ENCODE data around the gene TSPEAR.

- TF ChIP-seq KDM1A (CRISPR knock-in tag; IDR thresholded peaks at IDR 0.05) (no peak), JUND (CRISPR knock-in tag; IDR thresholded peaks at IDR 0.05) (no peak), ZNF318 (CRISPR knock-in tag; IDR thresholded peaks at IDR 0.05) (no peak), ZNF607 (CRISPR knock-in tag; IDR thresholded peaks at IDR 0.05; ENCODE audit: borderline replicate concordance) (no peak), ZBTB20 (CRISPR knock-in tag; IDR thresholded peaks at IDR 0.05; ENCODE audit: borderline replicate concordance, low read depth) (no peak), ZNF572 (CRISPR knock-in tag; IDR thresholded peaks at IDR 0.05) (no peak), RFX5 (IDR thresholded peaks at IDR 0.05; ENCODE audit: low read depth, low read length) (no peak), EZH2 (conservative IDR thresholded peaks at IDR 0.05; ENCODE audit: low read depth, low read length) (no peak), ZNF251 (CRISPR knock-in tag; IDR thresholded peaks at IDR 0.05) (no peak), PITX1 (CRISPR knock-in tag; IDR thresholded peaks at IDR 0.05) (no peak), POLR2A (IDR thresholded peaks at IDR 0.05; ENCODE audit: insufficient read depth in 1 of 2, low read depth in 2 of 2, low read length in 2 of 2) (no peak)
- TF ChIP-seq, protein P1, sequence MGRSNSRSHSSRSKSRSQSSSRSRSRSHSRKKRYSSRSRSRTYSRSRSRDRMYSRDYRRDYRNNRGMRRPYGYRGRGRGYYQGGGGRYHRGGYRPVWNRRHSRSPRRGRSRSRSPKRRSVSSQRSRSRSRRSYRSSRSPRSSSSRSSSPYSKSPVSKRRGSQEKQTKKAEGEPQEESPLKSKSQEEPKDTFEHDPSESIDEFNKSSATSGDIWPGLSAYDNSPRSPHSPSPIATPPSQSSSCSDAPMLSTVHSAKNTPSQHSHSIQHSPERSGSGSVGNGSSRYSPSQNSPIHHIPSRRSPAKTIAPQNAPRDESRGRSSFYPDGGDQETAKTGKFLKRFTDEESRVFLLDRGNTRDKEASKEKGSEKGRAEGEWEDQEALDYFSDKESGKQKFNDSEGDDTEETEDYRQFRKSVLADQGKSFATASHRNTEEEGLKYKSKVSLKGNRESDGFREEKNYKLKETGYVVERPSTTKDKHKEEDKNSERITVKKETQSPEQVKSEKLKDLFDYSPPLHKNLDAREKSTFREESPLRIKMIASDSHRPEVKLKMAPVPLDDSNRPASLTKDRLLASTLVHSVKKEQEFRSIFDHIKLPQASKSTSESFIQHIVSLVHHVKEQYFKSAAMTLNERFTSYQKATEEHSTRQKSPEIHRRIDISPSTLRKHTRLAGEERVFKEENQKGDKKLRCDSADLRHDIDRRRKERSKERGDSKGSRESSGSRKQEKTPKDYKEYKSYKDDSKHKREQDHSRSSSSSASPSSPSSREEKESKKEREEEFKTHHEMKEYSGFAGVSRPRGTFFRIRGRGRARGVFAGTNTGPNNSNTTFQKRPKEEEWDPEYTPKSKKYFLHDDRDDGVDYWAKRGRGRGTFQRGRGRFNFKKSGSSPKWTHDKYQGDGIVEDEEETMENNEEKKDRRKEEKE (IDR thresholded peaks at IDR 0.05): no peak
- TF ChIP-seq, protein P2, sequence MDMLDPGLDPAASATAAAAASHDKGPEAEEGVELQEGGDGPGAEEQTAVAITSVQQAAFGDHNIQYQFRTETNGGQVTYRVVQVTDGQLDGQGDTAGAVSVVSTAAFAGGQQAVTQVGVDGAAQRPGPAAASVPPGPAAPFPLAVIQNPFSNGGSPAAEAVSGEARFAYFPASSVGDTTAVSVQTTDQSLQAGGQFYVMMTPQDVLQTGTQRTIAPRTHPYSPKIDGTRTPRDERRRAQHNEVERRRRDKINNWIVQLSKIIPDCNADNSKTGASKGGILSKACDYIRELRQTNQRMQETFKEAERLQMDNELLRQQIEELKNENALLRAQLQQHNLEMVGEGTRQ (IDR thresholded peaks at IDR 0.05; ENCODE audit: low read depth, low read length): no peak
- TF ChIP-seq, protein P2 (CRISPR knock-in tag; IDR thresholded peaks at IDR 0.05; ENCODE audit: borderline replicate concordance): no peak
Observed at GRCh38 chr21:44640761-44641160, 70.6 kb downstream of the TSPEAR start.
